Measurements from ENCODE around the gene ARRDC4. TPM values are rescaled to one million over a fixed set of nuclear protein-coding genes. Genes with fewer than 3 reads are reported as not detected.
A peak's percentile ranks its signal among the peaks of the same experiment; 100 is the strongest.

ARRDC4 gene
- total RNA-seq, 2 donors from 2014 or later = 2.1 TPM

- H3K4me1 ChIP-seq (ENCODE audit: control insufficient read depth, insufficient read depth, low read length) = no peaks in the 10 kb centered on the region
- Mint-ChIP-seq H3K27ac (no peak overlapping the region), H3K4me1 (peaks cover 17% of the 10 kb centered on the region), H3K4me3 (no peak overlapping the region), H3K27me3 (ENCODE audit: insufficient read depth) (no peaks in the 10 kb centered on the region), H3K36me3 (ENCODE audit: low read depth) (no peaks in the 10 kb centered on the region), H3K9me3 (no peaks in the 10 kb centered on the region)
- H3K4me3 ChIP-seq (ENCODE audit: low read length) = no peak overlapping the region
- DNase-seq = peak; percentile 48
- H3K36me3 ChIP-seq (ENCODE audit: control insufficient read depth, insufficient read depth, low read length) = no peaks in the 10 kb centered on the region
- TF ChIP-seq CTCF (conservative IDR thresholded peaks at IDR 0.05) = no peak
- H3K27me3 ChIP-seq (ENCODE audit: control insufficient read depth, insufficient read depth, low read length, poor library complexity, severe bottlenecking) = no peaks in the 10 kb centered on the region
- WGBS, 2 experiments (ENCODE audit: insufficient coverage in 1 of 2, insufficient read length in 1 of 2) = 86 to 87% methylated on average over 6 to 8 of the region's 8 CpGs
- H3K9me3 ChIP-seq (ENCODE audit: control insufficient read depth, low read length) = no peaks in the 10 kb centered on the region
- H3K27ac ChIP-seq (ENCODE audit: low read depth, low read length) = no peak overlapping the region
- H3K9ac ChIP-seq (ENCODE audit: extremely low read depth, low read length, poor library complexity, severe bottlenecking) = no peak overlapping the region
Measured at GRCh38 chr15:97977734-97978133, 17.2 kb downstream of the ARRDC4 start.

- no peaks in the 10 kb centered on the region for H3K9me3 Mint-ChIP-seq
- no peak overlapping the region for H3K4me3 Mint-ChIP-seq
- 73 to 77% methylated on average over 3 to 4 of the region's 4 CpGs for WGBS, 2 experiments (ENCODE audit: insufficient coverage in 1 of 2, insufficient read length in 1 of 2)
- H3K4me1 Mint-ChIP-seq = peaks cover 14% of the 10 kb centered on the region
- no peak for TF ChIP-seq CTCF (conservative IDR thresholded peaks at IDR 0.05)
- no peaks in the 10 kb centered on the region for H3K9me3 ChIP-seq (ENCODE audit: control insufficient read depth, low read length)
- no peak overlapping the region for H3K4me3 ChIP-seq (ENCODE audit: low read length)
- H3K27ac Mint-ChIP-seq = no peak overlapping the region
- no peak for DNase-seq
- no peaks in the 10 kb centered on the region for H3K4me1 ChIP-seq (ENCODE audit: control insufficient read depth, insufficient read depth, low read length)
- H3K27me3 Mint-ChIP-seq (ENCODE audit: insufficient read depth) = no peaks in the 10 kb centered on the region
- H3K36me3 ChIP-seq (ENCODE audit: control insufficient read depth, insufficient read depth, low read length) = no peaks in the 10 kb centered on the region
- H3K27me3 ChIP-seq (ENCODE audit: control insufficient read depth, insufficient read depth, low read length, poor library complexity, severe bottlenecking) = no peaks in the 10 kb centered on the region
- no peak overlapping the region for H3K9ac ChIP-seq (ENCODE audit: extremely low read depth, low read length, poor library complexity, severe bottlenecking)
- H3K36me3 Mint-ChIP-seq (ENCODE audit: low read depth) = no peaks in the 10 kb centered on the region
- H3K27ac ChIP-seq (ENCODE audit: low read depth, low read length) = no peak overlapping the region
Measured at GRCh38 chr15:97978401-97979139, 18.1 kb downstream of the ARRDC4 start.

GRCh38 chr15:97979140-97979520, 18.6 kb downstream of the ARRDC4 start:
- H3K4me3 Mint-ChIP-seq = no peak overlapping the region
- Histone ChIP-seq H3K27ac (ENCODE audit: low read depth, low read length) (no peak overlapping the region), H3K27me3 (ENCODE audit: control insufficient read depth, insufficient read depth, low read length, poor library complexity, severe bottlenecking) (no peaks in the 10 kb centered on the region), H3K4me3 (ENCODE audit: low read length) (no peak overlapping the region), H3K36me3 (ENCODE audit: control insufficient read depth, insufficient read depth, low read length) (no peaks in the 10 kb centered on the region), H3K9me3 (ENCODE audit: control insufficient read depth, low read length) (no peaks in the 10 kb centered on the region), H3K9ac (ENCODE audit: extremely low read depth, low read length, poor library complexity, severe bottlenecking) (no peak overlapping the region), H3K4me1 (ENCODE audit: control insufficient read depth, insufficient read depth, low read length) (no peaks in the 10 kb centered on the region)
- no peaks in the 10 kb centered on the region for H3K36me3 Mint-ChIP-seq (ENCODE audit: low read depth)
- no peaks in the 10 kb centered on the region for H3K27me3 Mint-ChIP-seq (ENCODE audit: insufficient read depth)
- TF ChIP-seq CTCF (conservative IDR thresholded peaks at IDR 0.05) = no peak
- no peaks in the 10 kb centered on the region for H3K9me3 Mint-ChIP-seq
- no peak for DNase-seq
- H3K4me1 Mint-ChIP-seq = peaks cover 14% of the 10 kb centered on the region
- H3K27ac Mint-ChIP-seq = no peak overlapping the region
- WGBS, 2 experiments (ENCODE audit: insufficient coverage in 1 of 2, insufficient read length in 1 of 2) = 88% methylated on average over 2 of the region's 2 CpGs; no CpG with 5 or more reads in 1 of the 2 experiments
